GM15510 (cell line): ENCODE measurements around the gene SHROOM3.

Source experiments
- POLR2A ChIP-seq: IDR thresholded peaks from 3 replicates; pipeline ENCODE4 v1.6.1; 2011; ENCODE audit warnings: borderline replicate concordance; ENCODE audit not compliant: insufficient read length; ENCODE audit errors: extremely low read depth

The SHROOM3 gene

DNA sequence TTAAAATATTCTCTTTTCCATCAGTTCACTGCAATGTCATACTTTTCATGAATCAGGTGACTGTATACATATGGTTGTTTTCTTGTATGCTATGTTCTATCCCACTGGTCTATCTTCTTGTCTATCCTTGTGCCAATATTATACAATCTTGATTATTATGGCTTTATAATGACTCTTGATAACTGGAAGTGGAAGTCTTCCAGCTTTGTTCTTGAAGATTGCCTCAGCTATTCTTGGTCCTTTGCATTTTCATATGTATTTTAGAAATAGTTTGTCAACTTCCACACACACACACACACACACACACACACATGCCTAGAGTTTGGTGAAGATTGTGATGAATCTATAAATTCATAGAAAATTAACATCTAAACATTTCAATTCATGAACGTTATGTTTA, 67.9 kb downstream of the SHROOM3 start:
- no peak for TF ChIP-seq POLR2A

DNA sequence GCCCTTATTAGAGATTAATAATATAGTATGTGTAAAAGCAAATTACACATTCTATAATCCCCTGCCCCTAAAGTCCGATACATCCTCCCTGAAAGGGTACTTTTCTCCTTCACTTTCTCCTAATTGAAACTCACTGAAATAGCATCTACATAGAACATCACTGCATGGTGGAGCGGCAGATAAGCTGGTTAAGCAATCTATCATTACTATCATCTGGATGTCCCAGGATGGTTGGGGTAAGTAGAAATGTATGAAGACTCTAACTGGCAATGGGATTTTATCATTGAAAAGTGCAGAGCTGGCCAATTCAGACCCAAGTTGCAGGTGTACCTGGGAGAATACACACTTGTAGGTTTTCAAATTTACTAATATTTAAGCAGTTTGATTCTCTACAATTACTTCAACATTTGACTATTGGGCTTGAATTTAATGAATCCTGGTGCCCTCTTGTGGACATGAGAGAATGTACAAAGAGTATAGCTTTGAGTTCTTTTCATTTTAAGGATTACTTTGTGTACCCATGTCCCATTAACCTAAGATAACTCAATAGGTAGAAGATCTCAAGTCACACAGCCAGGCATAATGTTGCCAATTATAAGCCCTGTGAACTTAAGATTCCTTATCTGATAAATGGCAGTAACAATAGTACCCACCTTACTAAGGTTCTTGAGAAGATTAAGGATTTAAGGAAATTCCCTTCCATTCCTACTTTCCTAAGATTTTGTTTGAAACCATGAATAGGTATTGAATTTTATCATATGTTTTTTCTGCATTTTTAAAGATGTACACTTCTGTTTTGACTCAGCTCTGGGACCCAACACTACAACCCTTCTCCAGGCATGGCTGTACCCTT, 69.8 kb downstream of the SHROOM3 start:
- no peak for TF ChIP-seq POLR2A

DNA sequence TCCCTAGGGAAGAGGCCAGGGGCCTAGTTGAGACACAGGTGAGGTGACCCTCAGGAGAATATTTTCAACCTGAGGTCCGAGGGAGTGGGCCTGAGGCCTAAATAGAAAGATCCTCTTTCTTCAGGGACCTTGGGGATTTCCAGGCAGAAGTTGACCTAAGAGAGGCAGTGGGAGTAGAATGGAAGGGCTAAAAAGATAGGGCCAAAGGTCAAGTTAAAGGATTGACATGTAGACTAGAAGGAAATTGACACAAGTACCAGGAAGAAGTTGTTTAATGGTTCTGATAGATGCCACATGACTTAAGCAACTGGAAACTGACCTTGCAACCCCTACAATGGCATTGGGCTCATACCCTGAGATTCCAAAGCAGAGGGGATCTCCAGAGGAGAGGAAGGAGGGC, 76.9 kb downstream of the SHROOM3 start:
- TF ChIP-seq POLR2A, result no peak

DNA sequence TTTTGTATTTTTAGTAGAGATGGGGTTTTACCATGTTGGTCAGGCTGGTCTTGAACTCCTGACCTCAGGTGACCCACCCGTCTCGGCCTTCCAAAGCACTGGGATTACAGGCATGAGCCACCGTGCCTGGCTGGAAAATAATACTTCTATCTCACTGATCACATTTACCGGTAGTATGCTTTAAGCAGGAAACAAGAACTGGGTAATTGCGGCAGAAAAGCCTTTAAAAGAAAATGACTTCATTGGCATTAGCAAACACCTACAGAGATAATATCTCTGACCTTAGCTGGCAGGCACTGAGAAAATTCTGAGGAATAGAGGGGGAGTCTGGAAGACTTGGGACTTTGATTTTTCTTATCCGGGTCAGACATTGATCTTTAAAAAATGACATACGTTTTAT, 78.5 kb downstream of the SHROOM3 start:
- no peak for TF ChIP-seq POLR2A

DNA sequence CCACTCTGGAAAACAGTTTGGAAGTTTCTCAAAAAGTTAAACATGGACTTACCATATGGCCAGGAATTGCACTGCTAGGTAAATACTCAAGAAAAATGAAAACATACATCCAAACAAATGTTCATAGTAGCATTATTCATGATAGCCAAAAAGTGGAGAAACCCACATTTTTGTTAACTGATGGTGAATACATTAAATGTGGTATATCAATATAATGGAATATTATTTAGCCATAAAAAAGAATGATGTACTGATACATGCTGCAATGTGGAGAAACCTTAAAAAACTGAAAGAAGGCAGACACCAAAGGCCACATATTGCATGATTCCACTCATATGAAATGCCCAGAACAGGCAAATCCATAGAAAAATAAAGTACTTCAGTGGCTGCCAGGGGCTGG, 79.1 kb downstream of the SHROOM3 start:
- no peak for TF ChIP-seq POLR2A

DNA sequence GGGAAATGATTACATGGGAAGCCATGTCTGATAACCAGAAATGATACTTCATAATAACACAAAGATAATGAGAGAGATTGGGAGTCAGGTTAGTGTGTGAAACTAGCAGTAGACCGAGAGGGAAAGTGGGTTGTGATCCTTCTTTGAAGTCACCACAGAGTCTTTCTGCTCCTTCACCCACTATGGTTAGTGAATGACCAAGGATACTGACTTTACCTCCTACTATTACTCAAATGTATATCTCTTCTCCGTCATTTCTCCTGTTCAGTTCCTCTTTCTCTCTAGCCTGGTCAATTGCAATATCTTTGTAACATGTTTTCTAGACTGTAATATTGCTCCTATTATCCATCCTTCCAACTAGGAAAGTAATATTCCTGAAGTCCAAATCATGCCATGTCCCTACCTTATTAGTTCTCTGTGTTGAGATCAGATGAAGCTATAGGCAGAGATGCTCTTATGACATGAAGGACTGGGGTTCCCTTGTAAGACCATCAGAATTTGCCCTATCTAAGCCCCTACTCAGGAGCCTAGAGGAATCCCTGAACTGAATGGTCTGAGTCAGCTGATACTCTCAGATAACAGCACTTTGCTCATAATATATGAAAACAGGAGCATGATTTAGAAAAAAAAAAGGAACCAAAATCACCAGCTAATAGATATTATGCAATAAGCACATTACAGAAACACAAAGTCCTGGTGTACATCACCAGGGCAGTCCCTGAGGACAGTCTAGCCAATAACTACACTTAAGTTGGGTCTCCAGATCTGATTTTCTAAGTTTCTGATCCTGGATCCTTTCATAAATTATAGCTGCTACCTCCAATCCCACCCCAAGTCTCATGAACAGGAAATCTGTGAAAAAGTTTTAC, 81.2 kb downstream of the SHROOM3 start:
- no peak for TF ChIP-seq POLR2A

DNA sequence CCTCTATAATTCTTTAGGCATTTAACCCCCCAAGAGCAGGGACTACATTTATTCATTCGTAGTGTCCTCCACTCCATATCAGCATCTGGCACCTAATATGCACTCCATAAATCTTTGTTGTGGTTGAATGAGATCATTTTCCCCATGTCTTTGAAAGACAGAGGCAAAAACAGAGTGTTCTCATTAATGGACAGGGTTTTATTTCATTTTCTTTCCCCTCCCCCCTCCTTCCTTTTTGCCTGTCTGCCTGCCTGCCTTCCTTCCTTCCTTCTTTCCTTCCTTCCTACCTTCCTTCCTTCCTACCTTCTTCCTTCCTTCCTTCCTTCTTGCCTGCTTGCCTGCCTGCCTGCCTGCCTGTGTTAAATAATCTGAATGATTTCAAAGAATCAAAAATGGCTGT, 83.2 kb downstream of the SHROOM3 start:
- TF ChIP-seq POLR2A, result no peak

DNA sequence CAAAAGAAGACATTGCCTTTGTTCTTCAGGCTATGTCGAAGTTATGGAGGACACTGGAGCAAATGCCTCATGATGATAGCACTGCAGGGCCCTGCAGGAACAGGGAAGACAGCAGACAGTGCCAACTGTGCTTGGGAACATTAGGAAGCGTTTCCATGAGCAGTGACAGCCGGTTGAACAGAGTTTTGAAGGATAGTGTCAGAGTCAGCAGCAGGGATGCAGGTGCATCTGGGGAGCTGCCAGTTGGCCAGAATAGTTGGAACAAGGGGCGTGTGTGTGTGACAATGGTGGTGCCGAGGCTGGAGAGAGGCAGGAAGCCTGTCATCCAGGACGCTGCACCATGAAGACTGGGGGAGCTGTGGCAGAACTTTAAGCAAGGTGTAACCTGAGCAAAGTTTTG, 88.6 kb downstream of the SHROOM3 start:
- TF ChIP-seq POLR2A, result no peak

DNA sequence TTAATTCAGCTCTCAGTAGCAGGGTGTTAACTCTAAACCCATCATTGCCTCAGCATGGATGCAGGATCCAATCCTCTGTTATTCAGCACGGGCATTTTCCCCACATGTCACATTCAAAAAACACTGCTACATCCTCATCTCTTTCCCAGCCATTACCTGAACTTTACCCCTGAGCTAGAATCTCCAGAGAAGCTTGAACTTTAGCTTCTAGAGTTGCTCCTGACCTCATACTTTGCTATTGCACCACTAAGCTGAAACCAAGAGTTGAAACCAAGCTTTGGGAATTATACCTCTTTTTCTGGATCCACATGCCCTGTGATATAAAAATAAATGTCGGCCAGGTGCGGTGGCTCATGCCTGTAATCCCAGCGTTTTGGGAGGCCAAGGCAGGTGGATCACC, 90.7 kb downstream of the SHROOM3 start:
- no peak for TF ChIP-seq POLR2A

DNA sequence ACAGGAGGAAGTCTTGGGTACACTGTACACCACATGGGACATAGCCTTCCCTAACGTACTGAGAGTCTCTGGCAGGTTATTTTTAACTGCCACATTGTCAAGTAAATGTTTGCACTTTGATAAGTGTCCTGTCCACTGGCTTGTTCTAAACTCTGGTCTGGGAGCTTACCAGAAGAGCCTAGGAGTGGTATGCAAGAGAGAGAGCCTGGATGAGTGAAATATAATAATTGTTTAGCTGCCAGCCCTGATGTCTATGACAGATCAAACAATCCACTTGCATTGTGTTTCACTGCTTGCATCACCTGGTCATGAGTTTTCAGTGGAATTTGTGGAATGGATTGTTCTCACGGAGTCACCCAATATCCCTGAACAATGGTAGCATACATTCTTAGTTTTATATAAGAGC, 91.6 kb downstream of the SHROOM3 start:
- TF ChIP-seq POLR2A, result no peak

DNA sequence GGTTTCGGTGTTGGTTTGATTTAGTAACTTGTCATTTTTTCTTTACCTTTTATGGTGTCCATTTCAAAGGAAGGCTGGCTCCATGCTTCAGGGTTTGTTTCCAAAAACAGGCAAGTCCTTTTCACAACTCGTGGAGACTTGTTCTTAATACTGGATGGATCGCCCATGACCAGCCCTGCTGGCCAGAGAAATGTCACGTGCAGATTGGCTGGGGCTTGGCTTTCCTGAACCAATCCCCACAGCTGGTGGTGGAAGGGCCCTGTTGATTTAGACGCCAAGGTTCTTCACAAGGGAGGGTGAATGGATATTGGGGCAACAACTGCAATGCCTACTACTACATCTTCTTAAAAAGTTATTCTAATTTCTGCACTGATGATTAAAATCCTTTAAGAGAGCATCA, 92.6 kb downstream of the SHROOM3 start:
- no peak for TF ChIP-seq POLR2A

DNA sequence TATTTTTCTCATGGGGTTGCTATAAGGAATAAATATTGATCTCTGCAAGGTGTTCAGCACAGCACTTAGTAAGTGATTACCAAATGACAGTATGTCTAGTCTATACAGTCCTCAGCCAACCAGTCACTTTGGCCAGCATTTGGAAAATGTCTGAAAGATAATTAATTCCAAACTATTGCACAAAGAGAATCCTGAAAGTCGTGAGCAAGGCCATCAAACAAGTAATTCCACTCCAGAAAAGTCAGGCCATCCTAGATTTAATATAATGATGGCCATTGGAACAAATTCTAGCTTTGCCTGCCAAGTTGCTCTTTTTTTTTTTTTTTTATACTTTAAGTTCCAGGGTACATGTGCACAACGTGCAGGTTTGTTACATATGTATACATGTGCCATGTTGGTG, 96.6 kb downstream of the SHROOM3 start:
- no peak for TF ChIP-seq POLR2A

DNA sequence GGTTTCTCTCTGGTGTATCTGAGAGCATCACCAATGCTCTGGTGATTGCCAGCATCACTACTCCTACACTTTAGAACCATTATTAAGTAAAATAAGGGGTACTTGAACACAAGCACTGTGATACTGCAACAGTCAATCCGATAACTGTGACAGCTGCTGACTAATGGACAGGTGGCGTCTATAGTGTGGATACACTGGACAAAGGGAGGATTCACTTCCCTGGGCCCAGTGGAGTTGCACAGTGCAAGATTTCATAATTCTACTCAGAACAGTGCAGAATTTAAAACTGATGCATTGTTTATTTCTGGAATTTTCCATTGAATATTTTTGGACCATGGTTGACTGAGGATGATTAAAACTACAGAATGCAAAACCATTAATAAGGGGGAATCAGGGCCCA, 97.8 kb downstream of the SHROOM3 start:
- TF ChIP-seq POLR2A, result no peak

DNA sequence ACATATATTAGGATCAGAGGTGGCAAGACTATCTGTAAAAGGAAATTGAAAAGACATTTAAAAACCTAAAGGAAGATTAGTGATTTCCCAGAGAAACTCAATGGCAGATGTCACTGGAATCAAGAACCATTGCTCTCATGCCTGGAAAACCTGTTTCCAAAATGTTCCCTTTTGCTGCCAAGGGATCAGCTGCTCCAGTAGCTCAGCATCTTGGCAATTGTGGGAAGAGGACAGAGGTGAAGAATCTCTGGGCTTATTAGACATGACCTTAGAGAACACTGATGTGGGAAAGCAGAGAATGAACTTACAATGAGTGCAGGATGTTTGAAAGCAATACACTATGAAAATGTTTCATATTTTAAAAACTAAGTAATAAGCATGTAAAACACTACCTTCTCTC, 98.3 kb downstream of the SHROOM3 start:
- no peak for TF ChIP-seq POLR2A

DNA sequence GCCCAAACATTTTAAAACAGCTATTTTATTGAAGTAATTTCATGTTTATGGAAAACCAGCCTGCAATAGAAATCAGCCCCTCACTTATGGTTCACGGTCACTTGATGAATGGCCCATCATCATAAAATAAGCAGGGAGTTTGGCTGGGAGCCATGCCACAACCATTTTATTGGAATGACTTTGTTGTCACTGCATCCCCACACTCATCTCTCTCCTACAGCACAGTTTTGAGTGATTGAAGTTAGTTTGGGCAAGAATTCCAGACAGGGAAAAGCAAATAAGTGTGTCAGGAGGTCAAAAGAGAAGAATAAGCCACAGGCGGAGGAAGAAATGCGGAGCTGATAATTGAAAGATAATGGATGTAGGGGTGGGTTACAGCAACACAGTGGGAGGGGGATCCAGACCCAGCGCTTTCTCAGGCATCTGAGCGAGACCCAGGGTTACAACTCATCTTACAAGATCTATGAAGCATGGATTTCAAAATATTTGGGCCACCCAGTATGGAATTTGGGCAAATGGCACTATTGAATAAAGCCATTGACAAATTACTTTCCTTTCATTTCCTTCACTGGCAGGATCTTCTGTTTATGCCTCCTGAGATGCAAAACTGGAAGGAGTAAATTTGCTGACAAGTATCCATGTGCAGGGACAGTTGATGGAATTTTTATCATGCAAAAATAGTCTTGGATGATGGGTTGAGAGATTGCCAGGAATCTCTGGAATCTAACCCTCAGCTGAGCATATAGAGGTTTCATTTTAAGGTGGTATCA, 100.8 kb downstream of the SHROOM3 start:
- TF ChIP-seq POLR2A, result no peak
